Stimulated activated CD8-positive, alpha-beta memory T cell treated with anti-CD3 and anti-CD28 coated beads, Interleukin-7, amount 100 ng/mL, for 1 hour (primary cell): ENCODE results near the gene KIF6.

Experiments used
- DNase-seq, 2 donors: peaks; one replicate each; pipeline ENCODE4 v3.0.0-alpha.2; 2020; ENCODE audit warnings: low read depth in 2 of 2

The KIF6 gene

GRCh38 chr6:39594285-39594684 lies 130.9 kb downstream of the KIF6 start:
- no peak for DNase-seq

GRCh38 chr6:39593646-39594045 lies 131.6 kb downstream of the KIF6 start:
- DNase-seq, result no peak

- no peak for DNase-seq
These were observed 134.3 kb downstream of the KIF6 start for GRCh38 chr6:39590871-39591393.

GRCh38 chr6:39587080-39587479 lies 138.1 kb downstream of the KIF6 start:
- DNase-seq, result no peak

- DNase-seq, result no peak
These were observed 139.6 kb downstream of the KIF6 start for GRCh38 chr6:39585641-39586040.

- DNase-seq, result no peak
These were observed 147.6 kb downstream of the KIF6 start for GRCh38 chr6:39577446-39578165.

GRCh38 chr6:39576556-39577303 lies 148.5 kb downstream of the KIF6 start:
- DNase-seq, result no peak

- no peak for DNase-seq
These were observed 150.2 kb downstream of the KIF6 start for GRCh38 chr6:39574991-39575390.

GRCh38 chr6:39573541-39573940 lies 151.7 kb downstream of the KIF6 start:
- no peak for DNase-seq

- no peak for DNase-seq
These were observed 152.4 kb downstream of the KIF6 start for GRCh38 chr6:39572661-39573340.

- no peak for DNase-seq
These were observed 156.3 kb downstream of the KIF6 start for GRCh38 chr6:39568896-39569295.

GRCh38 chr6:39567091-39567490 lies 158.1 kb downstream of the KIF6 start:
- no peak for DNase-seq

GRCh38 chr6:39566456-39566855 lies 158.8 kb downstream of the KIF6 start:
- no peak for DNase-seq

GRCh38 chr6:39565956-39566355 lies 159.3 kb downstream of the KIF6 start:
- DNase-seq, result no peak

- no peak for DNase-seq
These were observed 161.5 kb downstream of the KIF6 start for GRCh38 chr6:39563566-39564311.

GRCh38 chr6:39561536-39562266 lies 163.5 kb downstream of the KIF6 start:
- no peak for DNase-seq

- no peak for DNase-seq
These were observed 164.3 kb downstream of the KIF6 start for GRCh38 chr6:39560915-39561314.

- no peak for DNase-seq
These were observed 166.5 kb downstream of the KIF6 start for GRCh38 chr6:39558591-39559190.

- DNase-seq, result no peak
These were observed 167.1 kb downstream of the KIF6 start for GRCh38 chr6:39558079-39558478.

- no peak for DNase-seq
These were observed 170.1 kb downstream of the KIF6 start for GRCh38 chr6:39555136-39555535.
